CD4-positive, alpha-beta T cell (primary cell): Measurements from ENCODE around the gene THUMPD2. TPM values are rescaled to one million over a fixed set of nuclear protein-coding genes. Genes with fewer than 3 reads are reported as not detected.

ENCODE experiments used
- ATAC-seq: fragments of 200-7000 bp; cut with Tn5 transposase; one replicate; pipeline ENCODE4 v1.10.0; 2022; ENCODE audit warnings: mild to moderate bottlenecking; ENCODE audit not compliant: poor library complexity
- CTCF ChIA-PET: fragments of 350-600 bp; sonication (Branson Sonifier 250); formaldehyde crosslinking; loops from one replicate; lab custom pipeline; 2021; ENCODE audit warnings: antibody characterized with exemption, inconsistent platforms; lab: Charles Lee
- POLR2A ChIA-PET: fragments of 350-600 bp; sonication (Branson Sonifier 250); formaldehyde crosslinking; loops from one replicate; lab custom pipeline; 2021; ENCODE audit warnings: antibody characterized with exemption, inconsistent platforms; lab: Charles Lee
- DNase-seq, 14 experiments: peaks; one replicate each; pipeline ENCODE4 v3.0.0-alpha.2; 2013 to 2020; ENCODE audit warnings: mixed read lengths in 2 of 14
- H3K27ac ChIP-seq, 2 donors: one replicate each; pipeline versions ENCODE4 v1.5.1 to v1.7.0; 2013; ENCODE audit warnings: low read length in 2 of 2, low read depth in 1 of 2, mild to moderate bottlenecking in 1 of 2
- H3K27me3 ChIP-seq, 2 experiments: 1 replicate in 1 of 2; 2 replicates in 1 of 2; pipeline versions ENCODE4 v1.6.1 to v1.7.0; 2013; ENCODE audit warnings: low read length in 2 of 2, control low read depth in 1 of 2, mild to moderate bottlenecking in 1 of 2, moderate library complexity in 1 of 2; ENCODE audit not compliant: insufficient read depth in 2 of 2, control insufficient read depth in 1 of 2
- H3K36me3 ChIP-seq: one replicate; pipeline ENCODE4 v1.6.1; 2013; ENCODE audit warnings: low read length, control low read depth; ENCODE audit not compliant: insufficient read depth
- H3K4me1 ChIP-seq: one replicate; pipeline ENCODE4 v1.6.1; 2013; ENCODE audit warnings: low read length, control low read depth; ENCODE audit not compliant: insufficient read depth
- H3K4me3 ChIP-seq: one replicate; pipeline ENCODE4 v1.5.1; 2013; ENCODE audit warnings: mild to moderate bottlenecking, low read length, moderate library complexity
- H3K9me3 ChIP-seq, 2 experiments: 1 replicate in 1 of 2; 2 replicates in 1 of 2; pipeline versions ENCODE4 v1.6.1 to v1.7.0; 2013; ENCODE audit warnings: low read length in 2 of 2, mild to moderate bottlenecking in 2 of 2, control low read depth in 1 of 2, moderate library complexity in 1 of 2; ENCODE audit not compliant: control insufficient read depth in 1 of 2, insufficient read depth in 1 of 2
- H3K27ac Mint-ChIP-seq: one replicate; pipeline ENCODE4 v1.8.0; 2020; ENCODE audit warnings: mixed read lengths
- H3K27me3 Mint-ChIP-seq: one replicate; pipeline ENCODE4 v1.8.0; 2021; ENCODE audit warnings: mixed read lengths
- H3K36me3 Mint-ChIP-seq: one replicate; pipeline ENCODE4 v1.8.0; 2021; ENCODE audit warnings: low read depth, mixed read lengths
- H3K4me1 Mint-ChIP-seq: one replicate; pipeline ENCODE4 v1.8.0; 2021; ENCODE audit warnings: low read depth, mixed read lengths
- H3K4me3 Mint-ChIP-seq: one replicate; pipeline ENCODE4 v1.8.0; 2020; ENCODE audit warnings: mild to moderate bottlenecking, mixed read lengths
- H3K9me3 Mint-ChIP-seq: one replicate; pipeline ENCODE4 v1.8.0; 2020; ENCODE audit warnings: mixed read lengths
- intact Hi-C, 2 experiments: fragments of 100-400 bp; cut with DNase I in 1 of 2; cut with micrococcal nuclease in 1 of 2; formaldehyde crosslinking; loops; one replicate each; pipeline versions ENCODE4 v1.15.1 to v1.9.0; 2023 to 2025; cut with DNase I, micrococcal nuclease
- total RNA-seq, 174 experiments: library from RNA in 2 of 174; stranded (reverse) in 2 of 174; gene quantifications; one replicate each; pipeline ENCODE4 v1.2.3 and lab custom pipeline; 2021 to 2026
- TF ChIP-seq, protein P1 (sequence below): fragments of 200-600 bp; IDR thresholded peaks from one replicate; pipeline ENCODE4 v1.8.0; 2022; ENCODE audit warnings: antibody characterized with exemption, mild to moderate bottlenecking

THUMPD2 gene
- total RNA-seq, 2 experiments from 2014 or later, result 13.7 to 15.5 TPM

DNA sequence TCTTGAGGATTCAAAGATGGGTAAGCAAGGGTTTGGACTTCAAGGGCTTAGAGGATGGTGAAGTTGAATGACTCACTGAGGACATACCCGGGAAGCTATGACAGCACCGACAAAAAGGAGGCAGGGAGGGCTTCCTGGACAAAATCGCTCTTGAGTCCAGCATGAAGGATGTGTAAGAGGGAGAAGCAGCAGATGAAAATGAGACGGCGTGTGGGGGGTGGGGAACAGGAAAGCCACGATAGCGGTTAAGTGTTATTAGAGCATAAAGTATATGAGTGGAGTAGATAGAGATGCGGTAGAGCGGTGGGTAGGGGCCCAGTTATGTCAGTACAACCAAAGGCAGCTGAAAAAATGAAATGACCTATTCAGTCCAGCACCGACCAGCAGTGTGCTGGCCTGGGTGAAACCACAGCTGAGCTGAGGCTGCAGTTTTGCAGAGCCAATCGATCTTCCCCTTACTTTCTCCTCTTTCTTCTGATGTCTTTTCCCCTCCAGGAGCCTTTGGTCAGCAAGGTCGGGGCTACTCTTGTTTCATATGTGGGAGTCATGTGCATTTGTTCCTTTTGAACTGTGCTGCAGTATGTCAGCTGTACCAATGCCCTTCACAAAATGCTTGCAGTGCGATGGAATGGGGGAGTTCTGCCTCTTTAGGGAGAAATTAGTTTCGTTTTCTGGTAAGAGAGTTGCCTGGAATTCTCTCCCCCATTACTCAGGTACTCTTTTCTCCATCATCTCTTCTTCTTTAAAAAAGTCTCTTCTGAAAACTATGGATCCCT lies 2.0 kb upstream of the THUMPD2 start:
- ATAC-seq, result no peak

DNA sequence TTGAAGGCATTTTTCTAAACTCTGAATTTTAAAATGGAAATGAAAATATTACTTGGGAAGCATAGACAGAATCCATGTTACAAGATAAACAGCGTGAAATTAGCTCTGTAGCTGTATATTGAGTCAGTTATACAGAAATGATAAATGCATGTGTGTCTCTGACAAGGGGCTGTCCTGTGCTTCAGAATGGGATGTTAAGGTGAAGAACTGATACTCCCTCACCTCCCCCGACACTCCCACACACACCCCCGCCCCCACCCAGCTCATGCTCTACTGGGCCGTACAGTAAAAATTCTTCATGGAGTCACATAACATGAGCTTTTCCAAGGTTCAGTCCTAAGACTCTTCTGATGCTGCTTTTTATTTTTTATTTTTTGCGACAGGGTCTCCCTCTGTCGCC lies 869 bp upstream of the THUMPD2 start:
- POLR2A ChIA-PET, result no interaction called here
- Histone ChIP-seq H3K4me3 (no peak overlapping the region), H3K4me1 (peaks cover 16% of the 10 kb centered on the region), H3K9me3 (no peaks in the 10 kb centered on the region), H3K36me3 (no peaks in the 10 kb centered on the region), H3K27ac (no peak overlapping the region), H3K27me3 (no peaks in the 10 kb centered on the region)
- intact Hi-C loops, result loop anchor here in 1 of 2 experiments (10.0 kb wide), 1 partner anchor 345 kb away; the partner anchor contains the start of gene MAP4K3
- ATAC-seq, result no peak
- H3K27me3 Mint-ChIP-seq, result no peaks in the 10 kb centered on the region
- H3K4me1 Mint-ChIP-seq, result peaks cover 59% of the 10 kb centered on the region
- TF ChIP-seq, protein P1, sequence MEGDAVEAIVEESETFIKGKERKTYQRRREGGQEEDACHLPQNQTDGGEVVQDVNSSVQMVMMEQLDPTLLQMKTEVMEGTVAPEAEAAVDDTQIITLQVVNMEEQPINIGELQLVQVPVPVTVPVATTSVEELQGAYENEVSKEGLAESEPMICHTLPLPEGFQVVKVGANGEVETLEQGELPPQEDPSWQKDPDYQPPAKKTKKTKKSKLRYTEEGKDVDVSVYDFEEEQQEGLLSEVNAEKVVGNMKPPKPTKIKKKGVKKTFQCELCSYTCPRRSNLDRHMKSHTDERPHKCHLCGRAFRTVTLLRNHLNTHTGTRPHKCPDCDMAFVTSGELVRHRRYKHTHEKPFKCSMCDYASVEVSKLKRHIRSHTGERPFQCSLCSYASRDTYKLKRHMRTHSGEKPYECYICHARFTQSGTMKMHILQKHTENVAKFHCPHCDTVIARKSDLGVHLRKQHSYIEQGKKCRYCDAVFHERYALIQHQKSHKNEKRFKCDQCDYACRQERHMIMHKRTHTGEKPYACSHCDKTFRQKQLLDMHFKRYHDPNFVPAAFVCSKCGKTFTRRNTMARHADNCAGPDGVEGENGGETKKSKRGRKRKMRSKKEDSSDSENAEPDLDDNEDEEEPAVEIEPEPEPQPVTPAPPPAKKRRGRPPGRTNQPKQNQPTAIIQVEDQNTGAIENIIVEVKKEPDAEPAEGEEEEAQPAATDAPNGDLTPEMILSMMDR, result no peak
- no peak for DNase-seq
- H3K36me3 Mint-ChIP-seq, result peaks cover 13% of the 10 kb centered on the region
- H3K4me3 Mint-ChIP-seq, result peak overlapping the region; percentile 84
- CTCF ChIA-PET, result no interaction called here
- H3K9me3 Mint-ChIP-seq, result no peaks in the 10 kb centered on the region
- peak overlapping the region; percentile 82 for H3K27ac Mint-ChIP-seq

More for the DNA sequence above, 2.0 kb upstream of the THUMPD2 start:
- peaks cover 14% of the 10 kb centered on the region for H3K4me1 ChIP-seq
- peaks cover 12% of the 10 kb centered on the region for H3K36me3 Mint-ChIP-seq
- no peaks in the 10 kb centered on the region for H3K36me3 ChIP-seq
- H3K27me3 Mint-ChIP-seq, result peaks cover 7% of the 10 kb centered on the region
- H3K9me3 ChIP-seq, result no peaks in the 10 kb centered on the region
- H3K27ac ChIP-seq, result no peak overlapping the region
- no peaks in the 10 kb centered on the region for H3K27me3 ChIP-seq
- H3K9me3 Mint-ChIP-seq, result no peaks in the 10 kb centered on the region
- H3K4me3 Mint-ChIP-seq, result peak overlapping the region; percentile 84
- peaks cover 52% of the 10 kb centered on the region for H3K4me1 Mint-ChIP-seq
- intact Hi-C loops, result no loop called here
- H3K27ac Mint-ChIP-seq, result peak overlapping the region; percentile 60
- peak overlapping the region; percentile 24 for H3K4me3 ChIP-seq
- DNase-seq, result peak in 3 of 14 experiments; percentile 20 to 40 (median 39)
- CTCF ChIA-PET, result no interaction called here
- POLR2A ChIA-PET, result no interaction called here
- TF ChIP-seq, protein P1, result no peak

DNA sequence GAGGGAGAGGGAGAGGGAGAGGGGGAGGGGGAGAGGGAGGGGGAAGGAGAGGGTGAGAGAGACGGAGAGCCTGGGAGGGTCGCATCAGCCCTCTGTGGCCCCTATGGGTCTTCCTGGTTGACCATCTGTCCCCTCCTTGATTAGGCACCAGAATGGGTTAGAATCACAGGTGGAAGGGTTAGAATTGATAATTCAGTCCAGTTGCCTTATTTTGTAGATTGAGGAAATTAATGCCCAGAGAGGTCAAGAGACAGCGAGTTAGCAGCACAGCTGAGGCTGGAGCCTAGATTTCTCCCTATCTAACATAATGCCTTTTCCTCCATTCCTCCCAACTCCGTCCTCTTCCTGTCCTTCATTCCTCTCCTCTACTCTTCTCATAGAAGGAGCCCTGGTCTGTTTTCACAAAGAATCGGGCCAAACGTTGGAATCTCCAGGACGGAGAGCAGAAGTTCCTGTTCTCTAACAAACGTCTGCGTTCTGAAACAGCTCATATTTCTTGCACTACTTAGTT lies 338 bp upstream of the THUMPD2 start:
- Mint-ChIP-seq H3K36me3 (peaks cover 13% of the 10 kb centered on the region), H3K4me3 (peak overlapping the region; percentile 84), H3K27ac (peak overlapping the region; percentile 82), H3K27me3 (no peaks in the 10 kb centered on the region), H3K9me3 (no peaks in the 10 kb centered on the region), H3K4me1 (peaks cover 64% of the 10 kb centered on the region)
- H3K4me1 ChIP-seq, result peaks cover 18% of the 10 kb centered on the region
- intact Hi-C loops, result loop anchor here in 1 of 2 experiments (10.0 kb wide), 1 partner anchor 345 kb away; the partner anchor contains the start of gene MAP4K3
- peak overlapping the region; percentile 74 for H3K4me3 ChIP-seq
- H3K36me3 ChIP-seq, result no peaks in the 10 kb centered on the region
- ChIA-PET CTCF (no interaction called here), POLR2A (no interaction called here)
- H3K27me3 ChIP-seq, result no peaks in the 10 kb centered on the region
- no peak for ATAC-seq
- H3K9me3 ChIP-seq, result no peaks in the 10 kb centered on the region
- TF ChIP-seq, protein P1, result no peak
- no peak overlapping the region for H3K27ac ChIP-seq
- DNase-seq, result peak in 1 of 14 experiments; percentile 11
